Measurements from ENCODE around the gene SIMC1. TPM values are rescaled to one million over a fixed set of nuclear protein-coding genes. Genes with fewer than 3 reads are reported as not detected.

The SIMC1 gene
- total RNA-seq (2022; extraction: Qiagen RNA extraction; ENCODE audit: low read depth) = 12.0 to 15.7 TPM (median 14.5 TPM) in 5 replicates

DNA sequence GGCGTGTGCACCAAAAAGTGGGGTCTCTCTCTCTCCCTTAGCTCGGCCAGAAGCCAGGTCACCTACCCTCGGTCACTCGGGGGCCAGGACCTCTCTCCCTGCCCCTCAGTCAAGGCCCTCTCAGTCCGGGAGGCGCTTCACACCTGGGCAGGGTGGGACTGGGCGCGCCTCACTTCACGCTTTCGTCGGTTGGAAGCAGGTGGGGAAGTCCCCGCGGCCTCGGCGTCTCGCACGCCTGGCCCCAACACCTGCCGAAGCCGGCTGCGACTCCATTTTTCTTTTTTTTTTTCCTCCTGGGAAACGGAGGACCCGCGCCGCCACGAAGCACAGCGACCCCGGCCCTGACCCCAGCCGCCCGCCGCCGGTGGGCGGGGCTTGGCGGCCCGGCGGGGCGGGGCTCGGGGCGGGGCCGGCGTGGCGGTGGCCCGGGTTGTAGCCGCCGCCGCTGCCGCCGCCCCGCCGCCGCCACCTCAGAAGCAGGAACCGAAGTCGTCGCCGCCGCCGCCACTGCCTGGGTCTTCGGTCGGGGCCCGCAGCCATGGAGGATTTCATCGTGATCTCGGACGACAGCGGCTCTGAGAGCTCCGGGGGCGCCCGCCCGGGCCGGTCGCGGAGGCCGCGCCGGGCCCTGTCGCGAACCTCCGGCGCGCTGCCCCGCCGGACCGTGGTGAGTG is at the start of gene SIMC1:
Gene SIMC1, plus strand, starts transcription at position 454 of the 674 bp plus-strand sequence. Its CDS starts 85 bp downstream, at position 539.

DNA sequence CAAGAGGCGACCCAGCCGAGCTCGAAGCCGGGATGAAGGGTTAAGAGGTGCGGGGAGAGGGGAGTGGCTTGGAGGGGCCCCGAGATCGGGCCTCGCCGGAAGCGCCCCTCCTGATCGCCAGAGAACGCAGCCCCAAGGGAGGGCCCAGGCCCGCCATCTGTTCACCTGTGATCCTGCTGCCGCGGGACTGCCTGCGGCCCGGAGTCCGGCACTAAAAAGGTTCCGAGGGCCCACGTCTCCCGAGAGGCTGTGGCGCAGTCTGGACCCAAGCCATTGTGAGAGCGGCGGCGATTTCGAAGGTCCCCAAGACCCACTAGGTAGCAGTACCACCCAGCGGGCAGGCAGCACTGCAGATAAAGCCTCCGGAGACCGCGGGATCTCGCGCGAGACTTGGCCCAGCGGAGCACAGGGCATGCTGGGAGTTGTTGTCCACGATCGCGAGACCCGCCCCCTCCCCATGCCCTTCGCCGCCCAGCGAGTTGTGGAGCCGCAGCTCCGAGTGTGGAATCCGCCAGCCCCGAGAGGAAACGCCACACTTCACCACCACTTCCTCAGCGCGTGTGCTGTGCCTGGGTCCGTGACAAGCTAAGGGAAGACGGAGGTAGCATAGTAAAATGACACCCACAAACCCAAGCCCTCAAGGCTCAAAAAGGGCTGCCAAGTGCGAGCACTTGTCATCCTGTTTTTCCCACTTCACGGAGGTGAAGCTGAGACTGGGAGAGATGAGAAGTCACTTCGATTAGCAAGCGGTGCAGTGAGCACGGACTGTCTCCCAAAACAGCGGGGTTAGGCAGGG is 123.4 kb downstream of the SIMC1 start, which contains the start of gene KIAA1191:
Gene KIAA1191, minus strand, starts transcription at position 328 of the 796 bp plus-strand sequence. CDS start 2,256 bp downstream, outside the sequence.

DNA sequence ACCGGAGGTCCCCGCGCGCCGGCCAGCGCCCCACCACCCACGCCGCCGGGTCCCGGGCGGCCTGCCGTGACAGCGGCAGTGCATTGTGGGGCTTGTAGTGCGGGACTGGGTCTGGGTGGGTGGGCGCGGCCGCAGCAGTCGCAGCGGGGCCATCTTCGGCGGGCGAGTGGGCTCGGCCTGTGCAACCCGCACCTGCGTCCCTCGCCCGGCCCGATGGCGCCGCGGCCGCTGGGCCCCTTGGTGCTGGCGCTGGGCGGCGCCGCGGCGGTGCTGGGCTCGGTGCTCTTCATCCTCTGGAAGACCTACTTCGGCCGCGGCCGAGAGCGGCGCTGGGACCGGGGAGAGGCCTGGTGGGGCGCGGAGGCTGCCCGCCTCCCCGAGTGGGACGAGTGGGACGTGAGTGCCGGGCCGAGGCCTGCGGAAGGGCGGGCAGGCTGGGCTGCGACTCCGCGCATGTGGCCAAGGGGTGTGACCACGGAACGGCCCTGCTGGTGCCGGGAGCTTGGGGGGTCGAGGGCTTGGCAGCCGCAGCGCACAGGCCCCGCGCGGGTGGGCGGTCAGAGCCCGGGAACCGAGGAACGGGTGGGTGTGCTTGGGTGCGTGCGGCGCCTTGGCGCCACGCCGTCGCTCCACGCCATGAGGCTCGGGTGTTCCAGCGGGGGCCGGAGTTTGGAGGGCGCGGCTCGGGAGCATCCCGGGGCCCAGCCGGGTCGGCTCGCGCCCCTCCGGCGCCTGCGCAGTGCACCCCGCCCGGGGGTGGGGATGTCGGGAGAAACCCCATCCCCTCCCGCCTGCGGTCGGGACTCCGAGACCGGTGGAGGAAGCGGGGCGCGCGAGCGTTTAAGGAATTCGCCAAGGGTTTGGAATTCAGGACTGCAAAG is 127.4 kb downstream of the SIMC1 start, which contains the start of gene ARL10:
Gene ARL10, plus strand, starts transcription at position 137 of the 881 bp plus-strand sequence. Its CDS starts 77 bp downstream, at position 214.

DNA sequence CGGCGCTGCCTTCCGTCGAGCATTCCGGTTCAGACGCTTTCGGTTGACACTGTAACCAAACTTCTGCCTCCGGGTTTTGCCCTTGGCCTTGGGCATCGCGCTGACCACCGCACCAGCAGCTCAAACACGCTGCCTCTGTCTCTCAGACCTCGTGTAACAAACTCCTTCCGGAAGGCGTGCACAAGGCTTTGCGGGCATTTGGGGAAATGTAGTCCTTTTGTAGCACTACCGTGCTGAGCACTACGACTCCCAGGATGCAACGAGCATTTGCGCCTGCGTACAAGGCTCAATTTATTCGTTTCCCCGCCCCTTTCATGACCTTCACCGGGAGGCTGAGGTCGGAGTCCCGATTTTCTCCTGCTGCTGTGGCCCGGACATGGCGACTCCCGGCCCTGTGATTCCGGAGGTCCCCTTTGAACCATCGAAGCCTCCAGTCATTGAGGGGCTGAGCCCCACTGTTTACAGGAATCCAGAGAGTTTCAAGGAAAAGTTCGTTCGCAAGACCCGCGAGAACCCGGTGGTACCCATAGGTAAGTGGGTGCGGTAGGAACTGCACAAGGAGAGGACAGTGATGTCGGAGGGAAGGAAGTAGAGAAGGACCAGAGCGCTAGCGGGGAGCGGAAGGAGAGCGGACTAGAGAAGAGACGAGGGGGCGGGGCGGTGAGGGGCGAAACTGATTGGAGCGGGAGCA is 150.4 kb downstream of the SIMC1 start, which contains the start of the genes HIGD2A and NOP16:
Gene HIGD2A, plus strand, starts transcription at position 308 of the 691 bp plus-strand sequence. Its CDS starts 69 bp downstream, at position 377.
Gene NOP16, minus strand, starts transcription at position 155 of the 691 bp plus-strand sequence. Its CDS starts 59 bp downstream, at position 96.

Other genes with a start within 250 kb of the SIMC1 start
- 64.4 to 86.2 TPM (median 79.2 TPM) in 5 replicates for gene KIAA1191, start 123.3 kb downstream of the SIMC1 start, total RNA-seq (2022; extraction: Qiagen RNA extraction; ENCODE audit: low read depth)
- 0.31 to 1.1 TPM (median 0.76 TPM) in 5 replicates for gene ARL10, start 127.1 kb downstream of the SIMC1 start, total RNA-seq (2022; extraction: Qiagen RNA extraction; ENCODE audit: low read depth)
- 121 to 132 TPM (median 126 TPM) in 5 replicates for gene NOP16, start 150.2 kb downstream of the SIMC1 start, total RNA-seq (2022; extraction: Qiagen RNA extraction; ENCODE audit: low read depth)
- gene HIGD2A, start 150.3 kb downstream of the SIMC1 start, total RNA-seq (2022; extraction: Qiagen RNA extraction; ENCODE audit: low read depth) = 234 to 275 TPM (median 243 TPM) in 5 replicates
- 73.1 to 113 TPM (median 98.3 TPM) in 5 replicates for gene CLTB, start 178.1 kb downstream of the SIMC1 start, total RNA-seq (2022; extraction: Qiagen RNA extraction; ENCODE audit: low read depth)
- gene FAF2, start 210.0 kb downstream of the SIMC1 start, total RNA-seq (2022; extraction: Qiagen RNA extraction; ENCODE audit: low read depth) = 49.5 to 54.6 TPM (median 53.4 TPM) in 5 replicates